Endothelial cell of umbilical vein (primary cell): ENCODE data around the gene SECTM1. TPM values are rescaled to one million over a fixed set of nuclear protein-coding genes. Genes with fewer than 3 reads are reported as not detected.

Source experiments
- BruUV-seq: library from RNA; stranded (reverse); fragments of 400-500 nt; replicated peaks from 2 replicates; lab custom pipeline; 2021; lab: Mats Ljungman, UMichigan
- CTCF ChIA-PET: fragments of 300-600, 350-600 bp; sonication (Branson Sonifier 250); formaldehyde crosslinking; loops from one replicate; lab custom pipeline; 2021; ENCODE audit warnings: antibody characterized with exemption, inconsistent platforms; lab: Charles Lee
- POLR2A ChIA-PET: fragments of 300-600, 350-600 bp; sonication (Branson Sonifier 250); formaldehyde crosslinking; loops from one replicate; lab custom pipeline; 2021; ENCODE audit warnings: antibody characterized with exemption, inconsistent platforms; lab: Charles Lee
- DNase-seq: peaks from one replicate; pipeline ENCODE4 v3.0.0-alpha.2; 2011; ENCODE audit warnings: low read depth, low spot score
- FAIRE-seq: peaks from 2 replicates; lab custom pipeline; 2011; peaks lifted over from hg19 to GRCh38; lab: Jason Lieb, UNC
- H2AFZ ChIP-seq: 2 replicates; pipeline ENCODE4 v1.6.0; 2012; ENCODE audit warnings: low read depth, low read length, control low read depth, inconsistent platforms
- H3K27ac ChIP-seq: 2 replicates; pipeline ENCODE4 v1.5.1; 2011; ENCODE audit warnings: low read depth, mild to moderate bottlenecking, control low read depth, low read length, moderate library complexity; ENCODE audit not compliant: insufficient read depth
- H3K27me3 ChIP-seq, 2 experiments: 2 replicates each; pipeline versions ENCODE4 v1.6.0 to v1.6.1; 2011; ENCODE audit warnings: low read length in 2 of 2, mixed read lengths in 1 of 2; ENCODE audit not compliant: control insufficient read depth in 2 of 2, insufficient read depth in 2 of 2
- H3K36me3 ChIP-seq, 2 experiments: 2 replicates in 1 of 2; 3 replicates in 1 of 2; pipeline ENCODE4 v1.5.1; 2011; ENCODE audit warnings: low read length in 2 of 2, mild to moderate bottlenecking in 1 of 2, moderate library complexity in 1 of 2; ENCODE audit not compliant: control insufficient read depth in 2 of 2, insufficient read depth in 2 of 2; ENCODE audit errors: extremely low read depth in 1 of 2
- H3K4me1 ChIP-seq: 3 replicates; pipeline ENCODE4 v1.5.1; 2011; ENCODE audit warnings: mild to moderate bottlenecking, low read length; ENCODE audit not compliant: control insufficient read depth, insufficient read depth; ENCODE audit errors: extremely low read depth
- H3K4me2 ChIP-seq: 2 replicates; pipeline ENCODE4 v1.6.1; 2011; ENCODE audit warnings: low read length, control low read depth, mixed read lengths; ENCODE audit not compliant: insufficient read depth
- H3K4me3 ChIP-seq, 3 experiments: fragments of 200-600 bp in 1 of 3; sonication (generic), shearing (Covaris generic) in 1 of 3; replicated peaks in 1 of 3; 2 replicates each; pipeline ENCODE4 v1.5.1; 2011 to 2016; ENCODE audit warnings: control low read depth in 3 of 3, low read length in 3 of 3, mild to moderate bottlenecking in 2 of 3, inconsistent platforms in 1 of 3, low read depth in 1 of 3, moderate library complexity in 1 of 3; ENCODE audit not compliant: insufficient read depth in 1 of 3
- H3K79me2 ChIP-seq: 2 replicates; pipeline ENCODE4 v1.6.0; 2012; ENCODE audit warnings: low read length, inconsistent platforms; ENCODE audit not compliant: control insufficient read depth, insufficient read depth
- H3K9ac ChIP-seq: replicated peaks from 2 replicates; pipeline ENCODE3; 2011; ENCODE audit warnings: low read length, control low read depth; ENCODE audit not compliant: insufficient read depth; ENCODE audit errors: extremely low read depth
- H3K9me1 ChIP-seq: replicated peaks from 3 replicates; pipeline ENCODE4 v1.6.0; 2011; ENCODE audit warnings: mild to moderate bottlenecking, low read length; ENCODE audit not compliant: control insufficient read depth, insufficient read depth; ENCODE audit errors: extremely low read depth
- H3K9me3 ChIP-seq: replicated peaks from 2 replicates; pipeline ENCODE4 v1.5.1; 2012; ENCODE audit warnings: low read length, inconsistent platforms; ENCODE audit not compliant: control insufficient read depth, insufficient read depth
- H4K20me1 ChIP-seq: replicated peaks from 2 replicates; pipeline ENCODE3; 2011; ENCODE audit warnings: mild to moderate bottlenecking, low read length; ENCODE audit not compliant: control insufficient read depth, insufficient read depth; ENCODE audit errors: extremely low read depth
- CTCF ChIP-seq, 2 donors: IDR thresholded peaks; 1 replicate in 1 of 2; 2 replicates in 1 of 2; pipeline ENCODE4 v1.5.1; 2011; ENCODE audit warnings: low read length in 2 of 2, mild to moderate bottlenecking in 2 of 2, moderate library complexity in 2 of 2, control low read depth in 1 of 2, inconsistent platforms in 1 of 2, low read depth in 1 of 2; ENCODE audit not compliant: insufficient read depth in 1 of 2; ENCODE audit errors: extremely low read depth in 1 of 2
- EZH2 ChIP-seq: IDR thresholded peaks from 2 replicates; pipeline ENCODE4 v1.6.1; 2012; ENCODE audit warnings: borderline replicate concordance, low read depth, mild to moderate bottlenecking, moderate library complexity, low read length, inconsistent platforms; ENCODE audit not compliant: severe bottlenecking
- FOS ChIP-seq: IDR thresholded peaks from 2 replicates; pipeline ENCODE4 v1.6.1; 2011; ENCODE audit warnings: mild to moderate bottlenecking, low read length, moderate library complexity, borderline replicate concordance; ENCODE audit not compliant: insufficient read depth
- GATA2 ChIP-seq: IDR thresholded peaks from 2 replicates; pipeline ENCODE4 v1.7.0; 2011; ENCODE audit warnings: low read depth, mild to moderate bottlenecking, moderate library complexity, mixed read lengths, low read length; ENCODE audit not compliant: insufficient read length, insufficient read depth
- JUN ChIP-seq: IDR thresholded peaks from 2 replicates; pipeline ENCODE4 v1.6.1; 2011; ENCODE audit warnings: borderline replicate concordance, low read depth; ENCODE audit not compliant: insufficient read length, insufficient read depth
- MYC ChIP-seq: IDR thresholded peaks from one replicate; pipeline ENCODE4 v1.6.1; 2011; ENCODE audit warnings: mild to moderate bottlenecking, low read depth, low read length
- POLR2AphosphoS5 ChIP-seq: IDR thresholded peaks from 2 replicates; pipeline ENCODE4 v1.6.1; 2012; ENCODE audit warnings: low read depth, mild to moderate bottlenecking, control low read depth, low read length, moderate library complexity; ENCODE audit not compliant: insufficient read depth
- dilution Hi-C: fragments of 300-500 bp; cut with MboI; formaldehyde crosslinking; loops from one replicate; pipeline ENCODE4 v1.15.0; 2019; ENCODE audit warnings: low sequenced_read_pairs; ENCODE audit not compliant: extremely low pct_ligation_motif_present
- intact Hi-C: fragments of 100-400 bp; cut with micrococcal nuclease; formaldehyde crosslinking; loops from one replicate; pipeline ENCODE4 v1.10.0; 2022
- polyA plus RNA-seq, 4 experiments: library from polyadenylated mRNA; depleted of rRNA in 3 of 4; stranded (reverse) in 3 of 4; unstranded in 1 of 4; fragments of >200 nt; gene quantifications; 2 replicates each; pipeline versions ENCODE4 v1.2.1 to v1.2.3, GENCODE V29; 2011 to 2012; ENCODE audit warnings: missing spikeins in 1 of 4
- total RNA-seq: library from RNA; stranded (reverse); gene quantifications from 2 replicates; pipeline ENCODE4 v1.2.3, GENCODE V29; 2021
- TF ChIP-seq, protein P1 (sequence below): IDR thresholded peaks from 2 replicates; pipeline ENCODE4 v1.6.1; 2011; ENCODE audit not compliant: insufficient read depth, insufficient read length

SECTM1 gene
- total and polyA plus RNA-seq, 2 donors (not counting 3 experiments of a cell fraction or from before 2014, with no cell fraction given): 1.9 to 2.3 TPM

DNA sequence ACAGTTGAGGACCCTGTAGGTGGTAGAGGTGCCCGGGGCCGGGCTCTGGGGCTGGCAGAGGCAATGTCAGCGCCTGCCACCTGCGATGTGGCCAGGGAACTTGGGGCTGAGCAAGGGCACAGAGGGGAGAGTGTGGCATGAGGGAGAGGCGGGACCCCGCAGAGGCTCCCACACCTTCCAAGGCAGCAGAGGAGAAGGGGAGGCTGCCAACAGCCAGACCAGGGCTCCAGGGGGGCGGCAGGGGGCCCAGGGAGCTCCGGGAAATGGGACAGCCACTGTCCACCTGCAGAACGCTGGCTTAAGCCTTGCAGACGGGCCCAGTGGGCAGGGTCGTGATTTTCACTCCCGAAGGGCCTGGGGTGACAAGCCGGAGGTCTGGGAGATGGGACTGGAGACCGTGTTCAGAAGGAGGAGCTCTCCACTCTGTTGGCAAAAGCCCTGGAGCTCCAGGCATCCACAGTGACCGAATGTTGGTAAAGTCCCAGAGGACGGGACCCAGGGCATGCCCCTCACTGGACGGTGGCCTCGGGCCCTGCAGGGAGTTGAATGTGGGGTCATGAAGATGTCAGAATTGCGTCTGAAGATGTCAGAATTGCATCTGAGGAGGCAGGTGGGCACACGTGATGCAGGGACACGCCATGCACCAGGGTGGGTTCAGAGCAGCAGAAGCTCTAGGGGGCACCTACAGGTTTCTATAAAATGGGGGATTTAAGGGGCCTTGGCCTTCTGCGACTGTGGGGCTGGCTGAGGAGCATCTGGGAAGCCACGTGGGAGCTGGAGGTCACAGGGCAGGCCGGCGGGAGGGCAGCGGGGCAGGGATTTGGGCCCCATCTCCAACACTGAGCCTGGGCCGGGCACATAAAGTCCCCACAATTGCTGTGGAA, 34.8 kb downstream of the SECTM1 start:
- peak overlapping the region; percentile 5 for H2AFZ ChIP-seq
- DNase-seq (no peak), FAIRE-seq (no peak)
- peak overlapping the region; percentile 92 for H3K9ac ChIP-seq
- H3K4me3 ChIP-seq: peak overlapping the region in 1 of 3 experiments; percentile 43
- intact Hi-C loops: loop anchor here (2.0 to 5.0 kb wide), 3 partner anchors 39 to 119 kb away; partner anchors contain the start of genes HEXD and OGFOD3
- H3K27ac ChIP-seq: peak overlapping the region; percentile 93
- peaks cover 38% of the 10 kb centered on the region for H3K4me1 ChIP-seq
- ChIA-PET POLR2A (no interaction called here), CTCF (interaction anchor here (0.9 to 4.4 kb wide), 10 partner anchors 23 to 268 kb away, joined by 3 to 26 read pairs (median 4); partner anchors contain the start of genes OGFOD3 and SECTM1)
- peak overlapping the region; percentile 69 for H3K4me2 ChIP-seq
- BruUV-seq: no TSS peak
- no peaks in the 10 kb centered on the region for H3K27me3 ChIP-seq
- H3K9me1 ChIP-seq: no peaks in the 10 kb centered on the region
- no peaks in the 10 kb centered on the region for H3K79me2 ChIP-seq
- no peaks in the 10 kb centered on the region for H3K36me3 ChIP-seq
- dilution Hi-C loops: no loop called here
- H4K20me1 ChIP-seq: no peaks in the 10 kb centered on the region
- no peaks in the 10 kb centered on the region for H3K9me3 ChIP-seq
- TF ChIP-seq, protein P1, sequence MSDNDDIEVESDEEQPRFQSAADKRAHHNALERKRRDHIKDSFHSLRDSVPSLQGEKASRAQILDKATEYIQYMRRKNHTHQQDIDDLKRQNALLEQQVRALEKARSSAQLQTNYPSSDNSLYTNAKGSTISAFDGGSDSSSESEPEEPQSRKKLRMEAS: no peak
- TF ChIP-seq CTCF (IDR thresholded peaks at IDR 0.05; ENCODE audit: extremely low read depth in 1 of 2, insufficient read depth in 1 of 2, low read depth in 1 of 2, low read length in 2 of 2) (no peak), POLR2AphosphoS5 (no peak), MYC (no peak), GATA2 (no peak), EZH2 (no peak), JUN (no peak), FOS (no peak)
